HFFc6 (cell line): ENCODE results near the gene SORCS2. TPM values are rescaled to one million over a fixed set of nuclear protein-coding genes. Genes with fewer than 3 reads are reported as not detected.
A peak's percentile ranks its signal among the peaks of the same experiment; 100 is the strongest.

Experiments used
- DNase-seq: peaks from one replicate; pipeline ENCODE4 v3.0.0-alpha.2; 2018
- H3K27ac Mint-ChIP-seq: 2 replicates; pipeline ENCODE4 v1.8.0; 2020; ENCODE audit warnings: mild to moderate bottlenecking, mixed read lengths
- H3K27me3 Mint-ChIP-seq: 2 replicates; pipeline ENCODE4 v1.8.0; 2021; ENCODE audit warnings: mild to moderate bottlenecking, moderate library complexity, mixed read lengths; ENCODE audit not compliant: insufficient read depth
- H3K36me3 Mint-ChIP-seq: 2 replicates; pipeline ENCODE4 v1.8.0; 2021; ENCODE audit warnings: low read depth, mixed read lengths
- H3K4me1 Mint-ChIP-seq: 2 replicates; pipeline ENCODE4 v1.8.0; 2020; ENCODE audit warnings: low read depth, mixed read lengths
- H3K4me3 Mint-ChIP-seq: 2 replicates; pipeline ENCODE4 v1.8.0; 2020; ENCODE audit warnings: mild to moderate bottlenecking, moderate library complexity, mixed read lengths
- H3K9me3 Mint-ChIP-seq: 2 replicates; pipeline ENCODE4 v1.8.0; 2020; ENCODE audit warnings: mild to moderate bottlenecking, mixed read lengths
- CTCF ChIP-seq: fragments of 200-600 bp; sonication (generic); IDR thresholded peaks from 2 replicates; pipeline ENCODE4 v1.5.0; 2021; ENCODE audit warnings: antibody characterized with exemption, mild to moderate bottlenecking
- total RNA-seq, 6 experiments: library from RNA; stranded (reverse); fragmentation: NEBNext Ultra II Directional; extraction: Animal tissue kit (Norgen Biotek cat#: 25700); gene quantifications; 2 replicates in 1 of 6; 3 replicates in 5 of 6; pipeline ENCODE4 v1.2.3, GENCODE V29; 2021

Gene SORCS2
- total RNA-seq, 6 experiments from 2014 or later: 0.05 to 0.15 (median 0.12) TPM; not detected in 3

- Mint-ChIP-seq H3K27me3 (peaks cover 24% of the 10 kb centered on the region), H3K36me3 (no peaks in the 10 kb centered on the region)
- no peak for TF ChIP-seq CTCF
Measured at GRCh38 chr4:7714738-7715137, 522.4 kb downstream of the SORCS2 start.

GRCh38 chr4:7715271-7716009, 523.1 kb downstream of the SORCS2 start:
- Mint-ChIP-seq H3K27ac (no peak overlapping the region), H3K9me3 (no peaks in the 10 kb centered on the region; the same call in 1 of the 2 replicates), H3K4me1 (0 out of 2 replicates have a peak, but pooled peaks cover 5% of the 10 kb centered on the region), H3K36me3 (no peaks in the 10 kb centered on the region), H3K4me3 (no peak overlapping the region), H3K27me3 (peaks cover 22% of the 10 kb centered on the region)
- no peak for DNase-seq
- TF ChIP-seq CTCF: no peak

More at GRCh38 chr4:7714738-7715137, 522.4 kb downstream of the SORCS2 start:
- no peak for DNase-seq
- Mint-ChIP-seq H3K9me3 (no peaks in the 10 kb centered on the region; the same call in 1 of the 2 replicates), H3K4me1 (0 out of 2 replicates have a peak, but pooled peaks cover 5% of the 10 kb centered on the region), H3K4me3 (no peak overlapping the region), H3K27ac (no peak overlapping the region)

GRCh38 chr4:7716010-7716721, 523.8 kb downstream of the SORCS2 start:
- TF ChIP-seq CTCF: no peak

GRCh38 chr4:7717161-7717560, 524.8 kb downstream of the SORCS2 start:
- no peak for TF ChIP-seq CTCF
- H3K4me1 Mint-ChIP-seq: 0 out of 2 replicates have a peak, but pooled peaks cover 5% of the 10 kb centered on the region
- H3K27me3 Mint-ChIP-seq: peaks cover 16% of the 10 kb centered on the region
- H3K27ac Mint-ChIP-seq: no peak overlapping the region
- no peaks in the 10 kb centered on the region for H3K36me3 Mint-ChIP-seq
- no peak overlapping the region for H3K4me3 Mint-ChIP-seq
- no peaks in the 10 kb centered on the region; the same call in 1 of the 2 replicates for H3K9me3 Mint-ChIP-seq
- no peak for DNase-seq

More at GRCh38 chr4:7716010-7716721, 523.8 kb downstream of the SORCS2 start:
- Mint-ChIP-seq H3K36me3 (no peaks in the 10 kb centered on the region), H3K27ac (no peak overlapping the region), H3K27me3 (peaks cover 17% of the 10 kb centered on the region), H3K4me1 (0 out of 2 replicates have a peak, but pooled peaks cover 5% of the 10 kb centered on the region), H3K4me3 (no peak overlapping the region), H3K9me3 (no peaks in the 10 kb centered on the region; the same call in 1 of the 2 replicates)
- DNase-seq: no peak

- H3K9me3 Mint-ChIP-seq: no peaks in the 10 kb centered on the region; the same call in 1 of the 2 replicates
- H3K4me1 Mint-ChIP-seq: peaks cover 13% of the 10 kb centered on the region
- peaks cover 15% of the 10 kb centered on the region for H3K27me3 Mint-ChIP-seq
- no peak for DNase-seq
- no peak overlapping the region for H3K27ac Mint-ChIP-seq
- H3K4me3 Mint-ChIP-seq: no peak overlapping the region
- TF ChIP-seq CTCF: peak; percentile 67
- H3K36me3 Mint-ChIP-seq: no peaks in the 10 kb centered on the region
Measured at GRCh38 chr4:7717946-7718490, 525.7 kb downstream of the SORCS2 start.
